HL-60 (cell line): ENCODE data around the gene CH25H.

Experiments
- CTCF ChIP-seq: IDR thresholded peaks from one replicate; pipeline ENCODE4 v1.5.1; 2011; ENCODE audit warnings: low read length, control low read depth, inconsistent platforms; ENCODE audit not compliant: insufficient read depth
- GABPA ChIP-seq: IDR thresholded peaks from 2 replicates; pipeline ENCODE4 v1.6.1; 2012; ENCODE audit warnings: low read depth
- POLR2AphosphoS5 ChIP-seq: IDR thresholded peaks from 2 replicates; pipeline ENCODE4 v1.6.1; 2012; ENCODE audit warnings: low read depth
- REST ChIP-seq: IDR thresholded peaks from 2 replicates; pipeline ENCODE4 v1.6.1; 2012; ENCODE audit warnings: low read depth; ENCODE audit not compliant: insufficient replicate concordance
- SPI1 ChIP-seq: IDR thresholded peaks from 2 replicates; pipeline ENCODE4 v1.6.1; 2012; ENCODE audit warnings: low read depth, mild to moderate bottlenecking, borderline replicate concordance

- no peak for TF ChIP-seq CTCF
- no peak for TF ChIP-seq POLR2AphosphoS5
- TF ChIP-seq SPI1, result no peak
- TF ChIP-seq GABPA, result no peak
- no peak for TF ChIP-seq REST
Measured at GRCh38 chr10:89163265-89163995, 43.7 kb downstream of the CH25H start.
